Cardiac fibroblast (primary cell): Measurements from ENCODE around the gene IL16.

Experiments
- DNase-seq, 2 donors: peaks; one replicate each; pipeline versions ENCODE4 v3.0.0 to v3.0.0-alpha.2; 2010; ENCODE audit warnings: low read depth in 2 of 2
- H3K4me3 ChIP-seq, 2 donors: replicated peaks in 1 of 2; 1 replicate in 1 of 2; 2 replicates in 1 of 2; pipeline ENCODE4 v1.5.1; 2011; ENCODE audit warnings: low read depth in 2 of 2, low read length in 2 of 2, mild to moderate bottlenecking in 2 of 2, moderate library complexity in 1 of 2
- TF ChIP-seq, protein P1 (sequence below): IDR thresholded peaks from one replicate; pipeline ENCODE4 v1.5.1; 2011; ENCODE audit warnings: low read depth, mild to moderate bottlenecking, low read length, inconsistent platforms

IL16 gene

GRCh38 chr15:81297603-81298575 is 101.2 kb downstream of the IL16 start:
- no peak overlapping the region for H3K4me3 ChIP-seq
- DNase-seq = no peak
- TF ChIP-seq, protein P1, sequence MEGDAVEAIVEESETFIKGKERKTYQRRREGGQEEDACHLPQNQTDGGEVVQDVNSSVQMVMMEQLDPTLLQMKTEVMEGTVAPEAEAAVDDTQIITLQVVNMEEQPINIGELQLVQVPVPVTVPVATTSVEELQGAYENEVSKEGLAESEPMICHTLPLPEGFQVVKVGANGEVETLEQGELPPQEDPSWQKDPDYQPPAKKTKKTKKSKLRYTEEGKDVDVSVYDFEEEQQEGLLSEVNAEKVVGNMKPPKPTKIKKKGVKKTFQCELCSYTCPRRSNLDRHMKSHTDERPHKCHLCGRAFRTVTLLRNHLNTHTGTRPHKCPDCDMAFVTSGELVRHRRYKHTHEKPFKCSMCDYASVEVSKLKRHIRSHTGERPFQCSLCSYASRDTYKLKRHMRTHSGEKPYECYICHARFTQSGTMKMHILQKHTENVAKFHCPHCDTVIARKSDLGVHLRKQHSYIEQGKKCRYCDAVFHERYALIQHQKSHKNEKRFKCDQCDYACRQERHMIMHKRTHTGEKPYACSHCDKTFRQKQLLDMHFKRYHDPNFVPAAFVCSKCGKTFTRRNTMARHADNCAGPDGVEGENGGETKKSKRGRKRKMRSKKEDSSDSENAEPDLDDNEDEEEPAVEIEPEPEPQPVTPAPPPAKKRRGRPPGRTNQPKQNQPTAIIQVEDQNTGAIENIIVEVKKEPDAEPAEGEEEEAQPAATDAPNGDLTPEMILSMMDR = no peak

GRCh38 chr15:81298611-81299010 is 101.9 kb downstream of the IL16 start:
- no peak overlapping the region for H3K4me3 ChIP-seq
- TF ChIP-seq, protein P1 = no peak
- no peak for DNase-seq

DNA sequence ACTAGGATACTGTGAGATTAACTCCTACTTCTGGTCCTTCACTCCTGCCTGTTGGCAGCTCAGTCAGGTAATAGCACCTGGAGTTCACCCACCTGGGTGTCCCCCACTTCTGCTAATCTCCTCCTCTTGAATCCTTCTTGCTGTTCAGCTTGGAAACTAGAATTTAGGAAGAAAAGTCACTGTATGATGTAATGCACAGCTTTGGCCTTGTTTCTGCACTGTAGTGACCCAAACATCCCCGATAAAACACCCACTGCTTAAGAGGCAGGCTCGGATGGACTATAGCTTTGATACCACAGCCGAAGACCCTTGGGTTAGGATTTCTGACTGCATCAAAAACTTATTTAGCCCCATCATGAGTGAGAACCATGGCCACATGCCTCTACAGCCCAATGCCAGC is 102.5 kb downstream of the IL16 start:
- TF ChIP-seq, protein P1 = no peak
- DNase-seq = no peak
- H3K4me3 ChIP-seq = no peak overlapping the region

DNA sequence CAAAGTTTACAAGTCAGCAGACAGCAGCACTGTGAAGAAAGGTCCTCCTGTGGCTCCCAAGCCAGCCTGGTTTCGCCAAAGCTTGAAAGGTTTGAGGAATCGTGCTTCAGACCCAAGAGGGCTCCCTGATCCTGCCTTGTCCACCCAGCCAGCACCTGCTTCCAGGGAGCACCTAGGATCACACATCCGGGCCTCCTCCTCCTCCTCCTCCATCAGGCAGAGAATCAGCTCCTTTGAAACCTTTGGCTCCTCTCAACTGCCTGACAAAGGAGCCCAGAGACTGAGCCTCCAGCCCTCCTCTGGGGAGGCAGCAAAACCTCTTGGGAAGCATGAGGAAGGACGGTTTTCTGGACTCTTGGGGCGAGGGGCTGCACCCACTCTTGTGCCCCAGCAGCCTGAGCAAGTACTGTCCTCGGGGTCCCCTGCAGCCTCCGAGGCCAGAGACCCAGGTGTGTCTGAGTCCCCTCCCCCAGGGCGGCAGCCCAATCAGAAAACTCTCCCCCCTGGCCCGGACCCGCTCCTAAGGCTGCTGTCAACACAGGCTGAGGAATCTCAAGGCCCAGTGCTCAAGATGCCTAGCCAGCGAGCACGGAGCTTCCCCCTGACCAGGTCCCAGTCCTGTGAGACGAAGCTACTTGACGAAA is 103.1 kb downstream of the IL16 start:
- H3K4me3 ChIP-seq = no peak overlapping the region
- no peak for DNase-seq

GRCh38 chr15:81301385-81301784 is 104.7 kb downstream of the IL16 start:
- TF ChIP-seq, protein P1 = no peak
- no peak for DNase-seq
- no peak overlapping the region for H3K4me3 ChIP-seq

More for the DNA sequence above, 103.1 kb downstream of the IL16 start:
- TF ChIP-seq, protein P1 = no peak

DNA sequence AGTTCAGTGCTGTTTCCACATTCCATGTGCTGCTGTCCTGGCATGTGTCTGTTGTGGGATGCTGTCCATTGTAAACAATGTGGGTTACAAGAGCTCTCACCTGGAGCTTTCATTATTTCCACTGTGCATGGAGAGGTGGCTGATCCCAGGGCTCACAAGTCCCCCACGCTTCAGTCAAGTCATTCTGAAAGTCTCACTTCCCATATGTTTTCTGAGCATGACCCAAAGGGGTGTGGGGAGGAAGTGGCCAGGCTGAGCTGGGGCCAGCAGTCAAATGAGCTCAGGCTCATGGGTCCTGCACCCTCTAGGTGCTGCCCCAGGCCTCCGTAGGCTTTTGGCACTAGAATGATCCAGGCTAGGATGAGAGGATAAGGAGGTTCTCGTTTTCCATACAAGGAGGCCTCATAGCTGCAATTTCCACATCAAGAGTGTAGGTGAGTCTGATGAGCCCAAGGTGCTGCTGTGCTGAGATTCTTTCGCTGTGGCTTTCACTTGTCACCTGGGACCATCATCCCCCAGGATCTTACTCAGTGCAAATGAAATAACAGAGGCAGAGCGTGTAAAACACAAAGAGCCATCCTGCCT is 105.2 kb downstream of the IL16 start:
- no peak overlapping the region for H3K4me3 ChIP-seq
- TF ChIP-seq, protein P1 = no peak
- DNase-seq = no peak
